ENCODE data around the gene INO80C.

Gene INO80C

GRCh38 chr18:35535297-35535696, 37.5 kb upstream of the INO80C start:
- Histone ChIP-seq H2AFZ (ENCODE audit: low read length) (no peak overlapping the region), H3K79me2 (ENCODE audit: insufficient read depth, low read length) (no peaks in the 10 kb centered on the region), H3K9ac (ENCODE audit: low read length) (no peak overlapping the region), H3K4me2 (ENCODE audit: low read length) (no peak overlapping the region), H3K36me3 (ENCODE audit: insufficient read depth, low read length) (no peaks in the 10 kb centered on the region), H4K20me1 (ENCODE audit: insufficient read depth, low read length) (no peaks in the 10 kb centered on the region), H3K4me1 (ENCODE audit: insufficient read depth, low read length, severe bottlenecking) (no peaks in the 10 kb centered on the region), H3K4me3 (ENCODE audit: low read depth, low read length, poor library complexity, severe bottlenecking) (no peak overlapping the region), H3K9me2 (ENCODE audit: low read depth, low read length) (no peaks in the 10 kb centered on the region), H3K9me3 (ENCODE audit: low read length) (no peaks in the 10 kb centered on the region; the same call in 1 of the 2 replicates), H3K27ac (ENCODE audit: low read depth, low read length, poor library complexity, severe bottlenecking) (no peak overlapping the region), H3K27me3 (ENCODE audit: insufficient read depth, low read length) (no peaks in the 10 kb centered on the region), H3F3A (ENCODE audit: insufficient read depth, low read length) (no peaks in the 10 kb centered on the region)
- TF ChIP-seq CTCF (IDR thresholded peaks at IDR 0.05; ENCODE audit: low read length) (no peak), EZH2 (IDR thresholded peaks at IDR 0.05; ENCODE audit: borderline replicate concordance, low read length) (no peak)

- Histone ChIP-seq H3K4me2 (ENCODE audit: low read length) (no peak overlapping the region), H3K4me1 (ENCODE audit: insufficient read depth, low read length, severe bottlenecking) (no peaks in the 10 kb centered on the region), H3K27me3 (ENCODE audit: insufficient read depth, low read length) (no peaks in the 10 kb centered on the region), H4K20me1 (ENCODE audit: insufficient read depth, low read length) (no peaks in the 10 kb centered on the region), H3K4me3 (ENCODE audit: low read depth, low read length, poor library complexity, severe bottlenecking) (no peak overlapping the region), H3K9ac (ENCODE audit: low read length) (no peak overlapping the region), H3K9me3 (ENCODE audit: low read length) (no peaks in the 10 kb centered on the region; the same call in 1 of the 2 replicates), H3K79me2 (ENCODE audit: insufficient read depth, low read length) (no peaks in the 10 kb centered on the region), H3K27ac (ENCODE audit: low read depth, low read length, poor library complexity, severe bottlenecking) (no peak overlapping the region), H2AFZ (ENCODE audit: low read length) (no peak overlapping the region), H3F3A (ENCODE audit: insufficient read depth, low read length) (no peaks in the 10 kb centered on the region), H3K36me3 (ENCODE audit: insufficient read depth, low read length) (no peaks in the 10 kb centered on the region), H3K9me2 (ENCODE audit: low read depth, low read length) (no peaks in the 10 kb centered on the region)
- TF ChIP-seq CTCF (IDR thresholded peaks at IDR 0.05; ENCODE audit: low read length): no peak
- TF ChIP-seq EZH2 (IDR thresholded peaks at IDR 0.05; ENCODE audit: borderline replicate concordance, low read length): no peak
Measured at GRCh38 chr18:35533916-35534405, 36.2 kb upstream of the INO80C start.

DNA sequence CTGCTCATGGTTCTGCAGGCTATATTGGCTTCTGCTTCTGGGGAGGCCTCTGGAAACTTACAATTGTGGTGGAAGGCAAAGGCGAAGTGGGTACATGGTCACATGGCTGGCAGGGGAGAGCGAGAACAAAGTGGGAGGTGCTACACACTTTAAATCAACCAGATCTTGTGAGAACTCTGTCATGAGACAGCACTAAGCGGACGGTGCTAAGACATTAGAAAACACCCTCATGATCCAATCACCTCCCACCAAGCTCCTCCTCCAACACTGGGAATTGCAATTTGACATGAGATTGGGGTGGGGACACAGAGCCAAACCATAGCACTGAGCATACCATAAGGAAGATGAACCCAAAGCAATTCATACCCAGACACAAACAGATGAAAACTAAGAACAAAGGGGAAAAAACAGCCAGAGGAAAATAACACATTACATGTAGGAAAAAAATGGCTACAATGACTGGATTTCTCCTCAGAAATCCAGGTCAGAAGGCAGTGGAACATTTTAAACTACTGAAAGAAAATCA, 31.1 kb upstream of the INO80C start:
- Histone ChIP-seq H3K4me2 (ENCODE audit: low read length) (no peak overlapping the region), H3K9me3 (ENCODE audit: low read length) (no peaks in the 10 kb centered on the region; the same call in 1 of the 2 replicates), H3K4me3 (ENCODE audit: low read depth, low read length, poor library complexity, severe bottlenecking) (no peak overlapping the region), H3K27ac (ENCODE audit: low read depth, low read length, poor library complexity, severe bottlenecking) (no peak overlapping the region), H3K4me1 (ENCODE audit: insufficient read depth, low read length, severe bottlenecking) (no peaks in the 10 kb centered on the region), H4K20me1 (ENCODE audit: insufficient read depth, low read length) (no peaks in the 10 kb centered on the region), H3K36me3 (ENCODE audit: insufficient read depth, low read length) (no peaks in the 10 kb centered on the region), H3F3A (ENCODE audit: insufficient read depth, low read length) (no peaks in the 10 kb centered on the region), H3K9ac (ENCODE audit: low read length) (no peak overlapping the region), H3K79me2 (ENCODE audit: insufficient read depth, low read length) (no peaks in the 10 kb centered on the region), H3K9me2 (ENCODE audit: low read depth, low read length) (no peaks in the 10 kb centered on the region), H3K27me3 (ENCODE audit: insufficient read depth, low read length) (no peaks in the 10 kb centered on the region), H2AFZ (ENCODE audit: low read length) (no peak overlapping the region)
- TF ChIP-seq CTCF (IDR thresholded peaks at IDR 0.05; ENCODE audit: low read length) (no peak), EZH2 (IDR thresholded peaks at IDR 0.05; ENCODE audit: borderline replicate concordance, low read length) (no peak)
